Prostate gland (tissue), 2 donors: ENCODE data around the gene DIS3L2. TPM values are rescaled to one million over a fixed set of nuclear protein-coding genes. Genes with fewer than 3 reads are reported as not detected.

ENCODE experiments used
- DNase-seq: peaks from one replicate; pipeline ENCODE4 v3.0.0-alpha.2; 2019; ENCODE audit warnings: low spot score
- H3K27ac ChIP-seq, 2 donors: fragments of 200-600 bp; sonication (generic); 2 replicates each; pipeline ENCODE4 v1.5.1; 2017 to 2019
- H3K27me3 ChIP-seq: fragments of 200-600 bp; sonication (generic); replicated peaks from 2 replicates; pipeline ENCODE4 v1.5.1; 2019; ENCODE audit not compliant: insufficient read depth
- H3K36me3 ChIP-seq, 2 donors: fragments of 200-600 bp; sonication (generic); 1 replicate in 1 of 2; 2 replicates in 1 of 2; pipeline versions ENCODE4 v1.5.1 to v1.8.1; 2017 to 2019
- H3K4me1 ChIP-seq: fragments of 200-600 bp; sonication (generic); replicated peaks from 2 replicates; pipeline ENCODE4 v1.5.1; 2019
- H3K4me3 ChIP-seq, 2 donors: fragments of 200-600 bp; sonication (generic); 2 replicates each; pipeline ENCODE4 v1.5.1; 2017 to 2019
- H3K9me3 ChIP-seq: fragments of 200-600 bp; sonication (generic); 2 replicates; pipeline ENCODE4 v1.5.1; 2017
- POLR2A ChIP-seq: fragments of 450-650 bp; IDR thresholded peaks from one replicate; pipeline ENCODE4 v1.6.1; 2016; ENCODE audit warnings: antibody characterized with exemption, mild to moderate bottlenecking
- POLR2AphosphoS5 ChIP-seq: sonication (generic); formaldehyde crosslinking; IDR thresholded peaks from one replicate; pipeline ENCODE4 v1.6.1; 2017; ENCODE audit warnings: antibody characterized with exemption
- WGBS: methylation state at CpG from one replicate; pipeline ENCODE4 v1.1.5; 2018; 5-methylcytosine and 5-hydroxymethylcytosine counted together
- intact Hi-C: fragments of 100-400 bp; cut with DNase I; formaldehyde crosslinking; loops from one replicate; pipeline ENCODE4 v1.14.2; 2022
- total RNA-seq, 2 donors: library from RNA; depleted of rRNA; stranded (reverse); fragments of >200 nt; gene quantifications; one replicate each; pipeline ENCODE4 v1.1.0, GENCODE V29; 2016
- TF ChIP-seq, protein P1 (sequence below), 4 experiments: fragments of 200-600 bp in 2 of 4; fragments of 450-650 bp in 2 of 4; sonication (generic) in 2 of 4; IDR thresholded peaks; 1 replicate in 3 of 4; 2 replicates in 1 of 4; pipeline ENCODE4 v1.5.1; 2016 to 2019; ENCODE audit warnings: antibody characterized with exemption in 4 of 4, mild to moderate bottlenecking in 2 of 4, moderate library complexity in 2 of 4

Gene DIS3L2
- total RNA-seq, 2 donors from 2014 or later = 30.1 to 71.3 TPM

DNA sequence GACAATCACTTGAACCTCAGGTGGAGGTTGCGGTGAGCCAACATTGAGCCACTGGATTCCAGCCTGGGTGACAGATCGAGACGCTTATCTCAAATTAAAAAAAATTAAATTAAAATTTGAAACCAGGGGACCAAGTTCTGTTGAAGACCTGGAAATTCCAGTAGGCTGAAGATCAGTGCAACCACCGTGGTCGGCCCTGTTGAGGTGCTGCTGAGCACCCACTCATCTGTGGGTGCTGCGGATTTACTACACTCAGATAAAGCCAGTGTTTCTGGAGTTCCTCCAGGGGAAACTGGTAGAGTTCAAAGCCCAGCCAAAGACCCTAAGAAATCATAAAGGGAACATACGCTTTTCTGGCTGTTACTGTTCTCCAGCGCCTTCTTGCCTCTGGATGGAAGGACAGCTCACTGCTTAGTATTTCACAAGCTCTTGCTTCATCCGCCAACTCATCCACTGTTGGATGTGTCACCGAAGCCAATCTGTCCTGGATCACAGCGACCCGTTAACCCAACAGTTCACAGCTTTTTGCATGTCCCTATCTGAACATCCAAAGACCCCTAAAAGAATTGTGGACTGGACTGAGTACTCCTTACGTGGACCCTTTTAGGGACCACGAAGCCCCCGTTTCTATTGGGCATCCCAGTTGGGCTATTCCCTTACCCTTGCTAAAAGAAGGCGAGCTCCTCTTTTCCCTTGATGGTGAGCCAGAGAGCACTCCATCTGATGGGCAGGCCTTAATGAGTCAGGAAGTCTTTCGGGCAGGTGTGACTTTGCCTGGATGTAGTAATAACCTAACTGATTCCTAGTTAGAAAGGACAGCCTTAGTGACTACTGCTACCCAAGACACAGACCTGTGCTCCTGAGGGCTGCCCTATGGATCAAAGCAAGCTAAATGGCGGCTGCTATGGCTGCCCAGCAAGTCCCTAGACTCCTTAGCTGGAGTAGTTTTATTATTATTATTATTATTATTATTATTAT, 411.0 kb downstream of the DIS3L2 start:
- intact Hi-C loops = no loop called here
- DNase-seq = no peak
- TF ChIP-seq POLR2A = no peak
- TF ChIP-seq, protein P1, sequence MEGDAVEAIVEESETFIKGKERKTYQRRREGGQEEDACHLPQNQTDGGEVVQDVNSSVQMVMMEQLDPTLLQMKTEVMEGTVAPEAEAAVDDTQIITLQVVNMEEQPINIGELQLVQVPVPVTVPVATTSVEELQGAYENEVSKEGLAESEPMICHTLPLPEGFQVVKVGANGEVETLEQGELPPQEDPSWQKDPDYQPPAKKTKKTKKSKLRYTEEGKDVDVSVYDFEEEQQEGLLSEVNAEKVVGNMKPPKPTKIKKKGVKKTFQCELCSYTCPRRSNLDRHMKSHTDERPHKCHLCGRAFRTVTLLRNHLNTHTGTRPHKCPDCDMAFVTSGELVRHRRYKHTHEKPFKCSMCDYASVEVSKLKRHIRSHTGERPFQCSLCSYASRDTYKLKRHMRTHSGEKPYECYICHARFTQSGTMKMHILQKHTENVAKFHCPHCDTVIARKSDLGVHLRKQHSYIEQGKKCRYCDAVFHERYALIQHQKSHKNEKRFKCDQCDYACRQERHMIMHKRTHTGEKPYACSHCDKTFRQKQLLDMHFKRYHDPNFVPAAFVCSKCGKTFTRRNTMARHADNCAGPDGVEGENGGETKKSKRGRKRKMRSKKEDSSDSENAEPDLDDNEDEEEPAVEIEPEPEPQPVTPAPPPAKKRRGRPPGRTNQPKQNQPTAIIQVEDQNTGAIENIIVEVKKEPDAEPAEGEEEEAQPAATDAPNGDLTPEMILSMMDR (IDR thresholded peaks at IDR 0.05) = no peak
- no peak for TF ChIP-seq POLR2AphosphoS5
- no peak overlapping the region for H3K4me3 ChIP-seq
- WGBS = 95% methylated on average over 18 of the region's 18 CpGs
- H3K9me3 ChIP-seq = no peaks in the 10 kb centered on the region
- no peaks in the 10 kb centered on the region for H3K4me1 ChIP-seq
- H3K27me3 ChIP-seq = no peaks in the 10 kb centered on the region
- no peaks in the 10 kb centered on the region for H3K36me3 ChIP-seq
- no peak overlapping the region for H3K27ac ChIP-seq

DNA sequence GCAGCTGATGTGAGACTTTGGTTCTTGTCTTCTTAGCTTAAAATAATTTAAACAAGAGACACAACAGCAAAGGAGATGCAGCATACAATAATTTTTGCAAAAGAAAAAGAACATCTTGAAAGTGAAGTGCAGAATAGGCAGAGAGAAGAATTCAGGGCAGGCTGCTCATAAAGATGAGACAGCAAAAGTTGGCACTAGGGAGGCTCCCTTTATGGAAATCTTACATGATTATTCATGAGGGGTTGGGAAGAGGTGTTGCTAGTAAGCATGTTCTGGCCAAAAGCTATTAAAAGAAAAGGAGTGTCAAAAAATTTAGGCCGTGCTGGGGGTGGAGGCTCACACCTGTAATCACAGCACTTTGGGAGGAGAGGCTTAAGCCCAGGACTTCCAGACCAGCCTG, 412.8 kb downstream of the DIS3L2 start:
- no peaks in the 10 kb centered on the region for H3K9me3 ChIP-seq
- H3K36me3 ChIP-seq = no peaks in the 10 kb centered on the region
- intact Hi-C loops = no loop called here
- DNase-seq = no peak
- TF ChIP-seq, protein P1 (IDR thresholded peaks at IDR 0.05) = no peak
- no peak for TF ChIP-seq POLR2A
- no peak for TF ChIP-seq POLR2AphosphoS5
- H3K4me1 ChIP-seq = no peaks in the 10 kb centered on the region
- H3K27ac ChIP-seq = no peak overlapping the region
- H3K27me3 ChIP-seq = no peaks in the 10 kb centered on the region
- no peak overlapping the region for H3K4me3 ChIP-seq
- 96% methylated on average over 1 of the region's 1 CpG for WGBS

DNA sequence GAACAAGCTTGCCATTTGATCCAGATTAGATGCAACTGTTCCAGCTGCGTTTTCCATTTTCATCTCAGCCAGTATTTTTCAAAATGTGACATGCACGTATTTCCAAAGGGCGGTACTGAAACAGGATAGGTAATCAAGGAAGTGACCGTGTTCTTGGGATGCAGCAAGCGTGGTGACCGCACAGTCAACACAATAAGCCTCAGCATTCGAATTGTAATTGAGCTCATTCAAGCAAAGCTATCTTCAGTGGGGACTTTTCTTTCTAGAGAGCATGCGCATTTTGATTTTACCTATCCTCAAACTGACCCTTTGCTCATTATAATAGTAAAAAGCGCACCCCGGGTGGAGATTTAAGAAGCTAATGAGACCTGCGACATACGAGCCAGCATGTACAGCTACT, 413.7 kb downstream of the DIS3L2 start:
- H3K27me3 ChIP-seq = no peaks in the 10 kb centered on the region
- no peaks in the 10 kb centered on the region for H3K4me1 ChIP-seq
- intact Hi-C loops = no loop called here
- TF ChIP-seq, protein P1 (IDR thresholded peaks at IDR 0.05) = no peak
- TF ChIP-seq POLR2A = no peak
- no peak for TF ChIP-seq POLR2AphosphoS5
- no peak overlapping the region for H3K4me3 ChIP-seq
- H3K9me3 ChIP-seq = no peaks in the 10 kb centered on the region
- no peak for DNase-seq
- WGBS = 82% methylated on average over 12 of the region's 12 CpGs
- H3K27ac ChIP-seq = no peak overlapping the region
- H3K36me3 ChIP-seq = no peaks in the 10 kb centered on the region

DNA sequence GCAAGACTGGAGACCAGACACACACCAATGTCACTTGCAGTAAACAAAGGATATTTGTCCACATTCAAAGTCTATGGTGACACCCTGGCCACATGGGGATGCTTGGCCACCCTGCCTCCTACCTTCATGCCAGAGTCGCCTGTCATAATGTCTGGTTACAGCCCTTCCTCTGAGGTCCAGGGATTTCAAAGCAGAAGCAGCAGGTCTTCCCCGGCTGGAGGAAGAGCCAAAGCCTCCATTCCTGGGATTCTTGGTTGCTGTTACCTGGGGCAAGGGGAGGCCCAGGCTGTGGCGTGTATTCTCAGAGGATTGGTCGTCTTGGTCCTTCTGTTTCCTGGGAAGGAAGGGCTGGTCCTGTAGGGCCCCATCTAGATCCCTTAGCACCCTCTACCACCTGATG, 414.7 kb downstream of the DIS3L2 start:
- Histone ChIP-seq H3K27me3 (no peaks in the 10 kb centered on the region), H3K27ac (no peak overlapping the region), H3K4me3 (no peak overlapping the region), H3K4me1 (no peaks in the 10 kb centered on the region), H3K9me3 (no peaks in the 10 kb centered on the region), H3K36me3 (no peaks in the 10 kb centered on the region)
- intact Hi-C loops = no loop called here
- TF ChIP-seq, protein P1 (IDR thresholded peaks at IDR 0.05) = no peak
- TF ChIP-seq POLR2AphosphoS5 = no peak
- WGBS = 92% methylated on average over 4 of the region's 4 CpGs
- no peak for DNase-seq

DNA sequence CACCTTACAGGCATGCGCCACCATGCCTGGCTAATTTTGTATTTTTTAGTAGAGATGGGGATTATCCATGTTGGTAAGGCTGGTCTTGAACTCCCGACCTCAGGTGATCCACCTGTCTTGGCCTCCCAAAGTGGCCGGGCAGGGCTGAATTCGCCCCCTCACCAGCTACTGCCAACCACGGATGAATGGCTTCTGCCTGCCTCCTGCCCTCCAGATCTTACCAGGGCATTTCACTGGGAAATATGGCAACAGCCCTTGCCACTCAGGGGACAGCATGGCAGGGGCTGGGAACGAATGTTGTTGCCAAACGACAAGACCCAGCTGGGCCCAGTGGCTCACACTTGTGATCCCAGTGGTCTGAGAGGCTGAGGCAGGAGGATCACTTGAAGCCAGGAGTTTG, 415.2 kb downstream of the DIS3L2 start:
- Histone ChIP-seq H3K27ac (no peak overlapping the region), H3K4me1 (no peaks in the 10 kb centered on the region), H3K4me3 (no peak overlapping the region), H3K27me3 (no peaks in the 10 kb centered on the region), H3K9me3 (no peaks in the 10 kb centered on the region), H3K36me3 (no peaks in the 10 kb centered on the region)
- no peak for DNase-seq
- intact Hi-C loops = no loop called here
- TF ChIP-seq, protein P1 (IDR thresholded peaks at IDR 0.05) = no peak
- no peak for TF ChIP-seq POLR2A
- TF ChIP-seq POLR2AphosphoS5 = no peak
- WGBS = 95% methylated on average over 7 of the region's 7 CpGs
